GM19035 (cell line): ENCODE measurements around the gene PI4KB.

Source experiments
- ATAC-seq: cut with Tn5 transposase; IDR thresholded peaks from one replicate; pipeline ENCODE4 v1.9.1; 2021; ENCODE audit not compliant: unreplicated experiment

The PI4KB gene

DNA sequence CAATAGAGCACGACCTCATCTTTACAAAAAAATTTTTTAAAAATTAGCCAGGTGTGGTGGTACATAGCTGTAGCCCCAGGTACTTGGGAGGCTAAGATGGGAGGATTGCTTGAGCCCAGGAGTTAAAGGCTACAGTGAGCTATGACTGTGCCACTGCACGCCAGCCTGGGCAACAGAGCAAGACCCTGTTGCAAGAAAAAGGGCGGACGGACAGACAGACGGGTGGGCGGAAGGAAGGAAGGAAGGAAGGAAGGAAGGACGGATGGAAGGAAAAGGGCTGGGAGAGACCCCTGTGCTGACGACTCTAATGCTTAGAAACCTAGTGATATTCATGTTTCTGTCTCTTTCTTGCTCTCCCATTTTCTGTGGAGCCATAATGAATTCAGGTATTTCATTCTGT lies 14.4 kb downstream of the PI4KB start:
- no peak for ATAC-seq

DNA sequence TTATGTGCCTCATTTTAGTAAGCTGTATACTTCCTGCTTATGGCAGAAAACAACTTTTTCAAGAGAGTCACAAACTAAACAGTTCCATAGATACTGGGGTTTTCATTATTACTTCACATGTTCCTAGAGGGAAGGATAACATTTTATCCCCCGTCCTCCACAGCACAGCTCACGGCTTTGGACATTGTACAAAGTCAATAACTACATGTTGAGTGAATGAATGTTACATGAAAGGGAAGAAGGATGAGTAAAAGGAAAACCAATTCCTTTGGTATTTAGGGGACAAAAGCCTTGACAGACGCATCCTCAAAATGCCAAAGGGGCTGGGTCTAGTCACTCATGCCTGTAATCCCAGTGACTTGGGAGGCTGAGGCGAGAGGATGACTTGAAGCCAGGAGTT lies 14.8 kb downstream of the PI4KB start:
- no peak for ATAC-seq

DNA sequence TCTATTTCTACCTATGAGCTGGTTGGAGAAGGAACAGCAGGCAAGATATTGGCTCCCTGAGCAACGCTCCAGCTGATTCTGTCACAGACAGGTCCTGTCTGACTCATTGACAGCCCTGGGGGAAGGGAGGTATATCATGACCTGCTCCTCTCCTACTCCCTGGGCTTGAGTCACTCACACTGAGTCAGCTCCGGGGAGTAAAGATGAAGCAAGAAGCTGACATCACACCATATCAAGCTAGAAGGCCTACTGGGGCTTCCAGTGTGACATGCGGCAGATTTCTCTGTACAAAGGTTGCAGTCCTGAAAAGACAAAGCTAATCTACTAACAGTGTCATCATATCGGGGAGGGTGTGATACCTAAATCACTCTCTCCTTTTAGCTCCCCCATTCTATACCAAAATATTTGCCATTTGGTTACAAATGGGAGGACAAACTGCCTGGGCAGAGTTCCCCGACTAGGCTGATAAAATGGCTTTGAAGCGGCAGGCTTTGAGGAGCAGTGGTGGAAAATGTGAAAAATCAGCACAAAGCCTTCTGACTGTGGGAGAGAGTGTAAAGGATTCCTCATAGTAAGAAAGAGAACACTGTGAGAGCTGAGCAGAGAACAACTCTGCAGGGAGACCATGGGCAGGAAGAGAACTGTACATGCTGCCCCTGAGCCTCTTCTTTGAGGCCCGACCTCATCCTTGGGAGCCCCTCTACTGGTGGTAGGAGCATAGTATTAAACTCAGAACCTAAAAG lies 15.5 kb downstream of the PI4KB start:
- ATAC-seq, result no peak

DNA sequence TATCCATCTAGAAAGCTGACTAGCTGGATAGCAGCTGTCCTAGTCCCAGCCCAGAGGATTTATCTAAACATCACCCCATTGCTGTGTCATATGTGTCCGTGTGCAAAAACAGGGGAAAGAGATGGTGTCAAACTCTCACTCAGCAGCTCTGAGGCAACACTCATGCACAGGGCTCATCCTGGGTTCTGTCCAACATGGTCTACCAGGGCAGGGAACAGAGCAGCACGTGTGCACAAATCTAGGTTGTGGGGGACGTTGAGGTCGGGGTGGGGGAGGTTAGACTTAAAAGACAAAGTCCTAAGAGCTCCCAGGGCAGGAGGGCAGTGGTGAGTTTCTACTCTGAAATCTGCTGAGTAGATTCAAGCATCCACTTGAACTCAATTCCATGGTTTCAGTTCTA lies 16.2 kb downstream of the PI4KB start:
- no peak for ATAC-seq

DNA sequence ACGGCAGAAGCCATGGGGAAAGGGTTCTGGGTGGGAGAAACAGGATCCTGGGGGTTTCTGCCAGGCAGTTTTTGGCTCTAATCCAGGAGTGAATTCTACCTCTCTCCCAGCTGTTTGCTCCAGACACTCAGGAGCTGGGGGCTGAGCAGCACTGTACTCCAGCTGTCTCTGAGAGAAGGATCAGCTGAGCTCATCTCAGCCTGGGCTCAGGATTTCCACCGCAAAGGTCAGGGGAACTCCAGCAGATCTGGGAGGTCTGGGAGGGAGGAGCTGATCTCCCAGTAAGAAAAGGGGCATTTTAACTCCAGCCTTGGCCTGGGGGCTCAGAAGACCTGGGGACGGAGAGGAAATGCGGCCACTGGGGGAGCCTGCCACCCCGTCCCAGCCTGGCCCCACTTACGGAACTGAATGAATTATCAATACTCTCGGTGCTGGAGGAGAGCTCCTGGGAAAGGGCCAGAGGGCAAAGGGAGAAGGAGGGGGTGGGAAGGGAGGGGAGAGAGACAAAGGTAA lies 17.3 kb downstream of the PI4KB start:
- ATAC-seq, result no peak

DNA sequence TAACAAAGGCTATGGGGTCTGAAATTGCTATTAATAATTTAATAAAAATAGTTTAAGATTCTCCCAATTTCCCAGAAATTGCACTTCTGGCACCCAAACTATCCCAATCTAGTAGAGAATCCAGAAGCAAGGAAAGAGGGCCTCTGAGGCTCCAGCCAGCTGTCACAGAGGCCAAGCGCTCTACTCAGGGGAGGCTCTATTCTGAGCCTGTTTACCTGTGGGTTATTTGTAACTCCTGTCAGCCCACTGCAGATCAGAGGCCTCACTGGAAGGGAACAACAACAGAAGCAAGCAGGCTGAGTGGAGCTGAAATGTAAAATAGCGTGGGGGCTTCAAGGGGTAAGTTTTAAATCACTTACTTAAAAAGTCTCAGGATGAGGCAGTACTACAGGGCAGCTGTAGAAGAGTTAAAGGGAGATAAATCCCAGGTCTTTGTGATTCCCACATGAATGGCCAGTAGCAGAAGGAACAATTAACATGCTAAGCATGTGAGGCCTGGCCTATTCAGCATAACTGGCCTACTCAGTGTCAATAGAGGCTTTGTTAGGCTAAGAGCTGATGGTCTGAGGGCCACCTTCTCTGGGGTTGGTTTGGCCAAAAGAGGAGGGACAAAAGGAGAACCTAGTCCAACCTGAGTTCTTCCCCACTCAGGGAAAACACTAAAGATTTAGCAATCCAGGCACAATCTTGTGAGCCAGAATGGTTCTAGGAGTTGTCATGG lies 32.3 kb downstream of the PI4KB start:
- no peak for ATAC-seq

DNA sequence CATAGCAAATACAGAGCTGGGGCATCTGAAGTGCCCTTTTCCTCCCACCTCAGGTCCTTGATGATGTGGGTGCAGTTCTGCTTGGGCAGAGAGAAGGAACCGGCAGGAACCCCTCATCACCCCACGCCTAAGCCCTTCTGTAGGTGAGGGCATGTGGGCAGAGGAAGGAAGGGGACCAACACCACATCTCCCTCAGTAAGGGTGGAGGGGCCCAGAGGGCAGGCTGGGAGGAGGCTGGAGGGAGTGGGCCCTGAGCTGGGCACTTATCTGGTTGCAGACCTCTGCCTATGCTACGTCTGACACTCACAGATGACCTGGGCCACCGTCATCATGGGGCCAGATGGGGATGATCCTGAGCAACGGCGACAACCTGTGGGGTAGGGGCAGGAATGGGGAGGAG lies 34.1 kb downstream of the PI4KB start:
- no peak for ATAC-seq

DNA sequence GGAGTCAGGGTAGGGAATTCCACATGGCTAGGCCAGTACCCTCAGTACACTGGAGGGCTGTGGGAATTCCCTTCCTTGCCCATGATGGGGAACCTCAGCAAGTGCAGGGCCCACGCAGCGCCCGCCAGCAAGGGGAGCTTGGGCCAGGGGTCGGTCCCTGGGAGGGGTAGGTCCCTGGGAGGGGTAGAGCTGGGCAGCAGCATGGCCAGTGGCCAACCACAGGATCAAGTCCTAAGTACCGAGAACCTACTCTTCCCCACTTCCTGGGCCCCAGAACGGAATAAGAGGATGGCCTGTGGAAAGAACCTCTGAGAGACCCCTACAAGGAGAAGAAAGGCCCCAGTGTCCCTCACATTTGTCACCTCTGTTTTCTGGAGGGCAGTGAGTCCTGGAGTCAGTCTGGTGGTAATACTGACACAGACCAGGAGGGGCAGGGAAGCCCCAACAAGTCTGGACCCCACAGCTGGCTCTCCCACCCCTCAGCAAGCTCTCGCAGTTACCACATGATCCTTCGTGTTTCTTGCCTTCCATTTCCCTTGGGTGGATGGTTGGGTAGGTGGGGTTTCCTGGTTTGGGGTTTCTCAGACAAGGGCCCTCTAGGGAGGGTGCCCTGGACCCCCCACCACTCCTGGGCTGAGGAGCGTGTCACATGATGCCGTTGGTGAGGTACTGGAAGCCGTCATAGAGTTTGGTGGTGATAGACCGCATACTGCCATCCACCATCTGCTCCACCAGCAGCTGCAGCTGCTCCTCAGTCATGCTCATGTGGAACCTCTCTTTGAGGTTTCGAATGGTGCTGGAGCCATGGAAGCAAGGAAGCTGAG lies 34.8 kb downstream of the PI4KB start:
- no peak for ATAC-seq

DNA sequence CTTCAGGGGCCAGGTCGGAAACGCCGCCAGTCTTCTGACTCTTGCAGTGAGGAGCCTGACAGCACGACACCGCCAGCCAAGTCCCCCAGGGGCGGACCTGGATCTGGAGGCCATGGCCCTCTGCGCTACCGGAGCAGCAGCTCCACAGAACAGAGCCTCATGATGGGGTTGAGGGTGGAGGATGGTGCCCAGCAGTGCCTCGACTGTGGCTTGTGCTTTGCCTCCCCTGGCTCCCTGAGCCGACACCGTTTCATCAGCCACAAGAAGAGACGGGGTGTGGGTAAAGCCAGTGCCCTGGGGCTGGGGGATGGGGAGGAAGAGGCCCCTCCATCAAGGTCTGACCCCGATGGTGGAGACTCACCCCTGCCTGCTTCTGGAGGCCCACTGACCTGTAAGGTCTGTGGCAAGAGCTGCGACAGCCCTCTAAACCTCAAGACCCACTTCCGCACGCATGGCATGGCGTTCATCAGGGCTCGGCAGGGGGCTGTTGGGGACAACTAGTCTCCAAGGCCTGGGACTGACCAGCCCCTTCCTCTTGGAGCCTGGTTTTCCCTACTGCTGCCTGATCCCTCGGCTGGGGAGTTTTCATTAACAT lies 36.4 kb downstream of the PI4KB start:
- ATAC-seq, result no peak

DNA sequence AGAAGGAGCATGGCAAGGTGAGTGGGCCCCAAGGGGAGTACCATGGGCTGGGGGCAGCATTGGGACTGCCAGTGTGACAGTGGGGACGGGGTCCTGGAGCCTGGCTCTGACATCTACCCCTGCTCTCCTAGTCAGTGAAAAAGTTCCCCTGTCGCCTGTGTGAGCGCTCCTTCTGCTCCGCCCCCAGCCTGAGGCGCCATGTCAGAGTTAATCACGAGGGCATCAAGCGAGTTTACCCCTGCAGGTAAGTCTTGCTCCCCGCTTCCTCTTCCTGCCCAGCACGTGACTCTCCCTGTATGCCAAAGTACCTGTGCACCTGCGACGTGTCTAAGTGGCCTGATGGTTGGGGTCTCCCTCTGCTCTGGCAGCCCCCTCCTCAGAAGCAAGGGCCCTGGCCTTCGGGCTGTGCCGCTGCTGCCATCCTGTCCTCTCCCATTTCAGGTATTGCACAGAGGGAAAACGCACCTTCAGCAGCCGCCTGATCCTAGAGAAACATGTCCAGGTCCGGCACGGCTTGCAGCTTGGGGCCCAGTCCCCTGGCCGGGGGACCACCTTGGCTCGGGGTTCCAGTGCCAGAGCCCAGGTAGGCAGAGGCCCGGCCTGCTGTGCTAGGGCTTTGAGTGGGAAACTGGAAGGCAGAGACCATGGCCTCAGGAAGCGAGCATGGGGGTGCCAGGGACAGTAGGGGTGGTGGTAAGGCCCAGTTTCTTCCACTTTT lies 37.1 kb downstream of the PI4KB start:
- no peak for ATAC-seq

DNA sequence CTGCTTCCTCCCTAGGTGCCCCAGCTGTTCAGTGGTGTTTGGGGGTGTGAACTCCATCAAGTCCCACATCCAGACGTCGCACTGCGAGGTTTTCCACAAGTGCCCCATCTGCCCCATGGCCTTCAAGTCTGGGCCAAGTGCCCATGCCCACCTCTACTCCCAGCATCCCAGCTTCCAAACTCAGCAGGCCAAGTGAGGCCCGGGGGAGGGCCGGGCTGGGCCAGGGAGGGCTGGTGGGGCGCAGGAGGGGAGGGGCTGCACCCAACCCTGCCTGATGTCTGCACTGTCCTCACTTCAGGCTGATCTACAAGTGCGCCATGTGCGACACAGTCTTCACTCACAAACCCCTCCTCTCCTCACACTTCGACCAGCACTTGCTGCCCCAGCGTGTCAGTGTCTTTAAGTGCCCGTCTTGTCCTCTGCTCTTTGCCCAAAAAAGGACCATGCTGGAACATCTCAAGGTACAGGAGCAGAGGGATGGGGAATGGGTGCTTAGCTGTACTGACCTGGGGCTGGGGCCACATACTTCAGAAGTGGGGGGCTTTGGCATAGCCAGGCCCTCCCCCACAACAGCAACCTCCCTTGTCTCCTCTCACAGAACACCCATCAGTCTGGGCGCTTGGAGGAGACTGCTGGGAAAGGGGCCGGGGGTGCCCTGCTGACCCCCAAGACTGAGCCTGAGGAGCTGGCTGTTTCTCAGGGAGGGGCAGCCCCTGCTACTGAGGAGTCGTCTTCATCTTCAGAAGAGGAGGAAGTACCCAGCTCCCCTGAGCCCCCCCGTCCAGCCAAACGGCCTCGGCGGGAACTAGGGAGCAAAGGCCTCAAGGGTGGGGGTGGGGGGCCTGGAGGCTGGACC lies 37.9 kb downstream of the PI4KB start:
- no peak for ATAC-seq

DNA sequence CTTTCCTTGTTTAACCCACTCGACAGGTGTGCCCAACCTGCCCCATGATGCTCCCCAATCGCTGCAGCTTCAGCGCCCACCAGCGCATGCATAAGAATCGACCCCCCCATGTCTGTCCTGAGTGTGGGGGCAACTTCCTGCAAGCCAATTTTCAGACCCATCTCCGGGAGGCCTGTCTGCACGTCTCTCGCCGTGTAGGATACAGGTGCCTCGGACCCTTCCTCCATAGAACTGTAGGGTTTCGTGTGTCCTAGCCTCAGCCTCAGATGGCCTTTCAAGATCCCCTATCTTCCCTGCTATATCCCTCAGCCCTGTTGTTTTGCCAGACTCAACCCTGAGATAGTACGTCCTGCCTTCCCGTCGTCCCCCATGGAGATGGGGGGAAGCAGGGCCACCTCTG lies 38.7 kb downstream of the PI4KB start:
- ATAC-seq, result no peak

DNA sequence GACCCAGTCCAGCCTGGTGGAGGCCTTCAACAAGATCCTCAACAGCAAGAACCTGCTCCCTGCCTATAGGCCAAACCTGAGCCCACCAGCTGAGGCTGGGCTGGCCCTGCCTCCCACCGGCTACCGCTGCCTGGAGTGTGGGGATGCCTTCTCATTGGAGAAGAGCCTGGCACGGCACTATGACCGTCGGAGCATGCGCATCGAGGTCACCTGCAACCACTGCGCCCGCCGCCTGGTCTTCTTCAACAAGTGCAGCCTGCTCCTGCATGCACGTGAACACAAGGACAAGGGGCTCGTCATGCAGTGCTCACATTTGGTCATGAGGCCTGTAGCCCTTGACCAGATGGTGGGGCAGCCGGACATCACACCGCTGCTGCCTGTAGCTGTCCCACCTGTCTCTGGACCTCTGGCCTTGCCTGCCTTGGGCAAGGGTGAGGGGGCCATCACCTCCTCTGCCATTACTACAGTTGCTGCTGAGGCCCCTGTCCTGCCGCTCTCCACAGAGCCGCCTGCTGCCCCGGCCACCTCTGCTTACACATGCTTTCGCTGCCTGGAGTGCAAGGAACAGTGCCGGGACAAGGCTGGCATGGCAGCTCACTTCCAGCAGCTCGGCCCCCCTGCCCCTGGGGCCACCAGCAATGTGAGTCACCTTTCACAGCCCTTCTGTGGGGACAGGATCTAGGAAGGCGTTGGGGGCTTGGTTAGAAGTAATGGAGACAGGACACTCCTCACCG lies 39.3 kb downstream of the PI4KB start:
- ATAC-seq, result no peak

DNA sequence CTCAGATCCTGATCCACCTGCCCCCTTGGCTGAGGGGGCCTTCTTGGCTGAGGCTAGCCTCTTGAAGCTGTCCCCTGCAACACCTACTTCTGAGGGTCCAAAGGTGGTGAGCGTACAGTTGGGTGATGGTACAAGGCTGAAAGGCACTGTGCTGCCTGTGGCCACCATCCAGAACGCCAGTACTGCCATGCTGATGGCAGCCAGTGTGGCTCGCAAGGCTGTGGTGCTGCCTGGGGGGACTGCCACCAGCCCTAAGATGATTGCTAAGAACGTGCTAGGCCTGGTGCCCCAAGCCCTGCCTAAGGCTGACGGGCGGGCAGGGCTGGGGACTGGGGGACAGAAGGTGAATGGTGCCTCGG lies 39.9 kb downstream of the PI4KB start:
- no peak for ATAC-seq

DNA sequence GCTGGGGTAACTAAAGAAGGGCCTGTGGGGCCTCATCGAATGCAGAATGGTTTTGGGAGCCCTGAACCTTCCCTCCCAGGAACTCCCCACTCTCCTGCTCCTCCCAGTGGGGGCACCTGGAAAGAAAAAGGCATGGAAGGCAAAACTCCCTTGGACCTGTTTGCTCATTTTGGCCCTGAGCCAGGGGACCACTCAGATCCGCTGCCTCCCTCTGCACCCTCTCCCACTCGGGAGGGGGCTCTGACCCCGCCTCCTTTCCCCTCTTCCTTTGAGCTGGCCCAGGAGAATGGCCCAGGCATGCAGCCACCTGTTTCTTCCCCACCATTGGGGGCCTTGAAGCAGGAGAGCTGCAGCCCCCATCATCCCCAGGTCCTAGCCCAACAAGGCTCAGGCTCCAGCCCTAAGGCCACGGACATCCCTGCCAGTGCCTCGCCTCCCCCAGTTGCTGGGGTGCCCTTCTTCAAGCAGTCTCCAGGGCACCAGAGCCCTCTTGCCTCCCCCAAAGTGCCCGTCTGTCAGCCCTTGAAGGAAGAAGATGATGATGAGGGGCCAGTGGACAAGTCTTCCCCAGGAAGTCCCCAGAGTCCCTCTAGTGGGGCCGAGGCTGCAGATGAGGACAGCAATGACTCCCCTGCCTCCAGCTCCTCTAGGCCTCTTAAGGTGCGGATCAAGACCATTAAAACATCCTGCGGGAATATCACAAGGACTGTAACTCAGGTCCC lies 40.4 kb downstream of the PI4KB start:
- no peak for ATAC-seq

DNA sequence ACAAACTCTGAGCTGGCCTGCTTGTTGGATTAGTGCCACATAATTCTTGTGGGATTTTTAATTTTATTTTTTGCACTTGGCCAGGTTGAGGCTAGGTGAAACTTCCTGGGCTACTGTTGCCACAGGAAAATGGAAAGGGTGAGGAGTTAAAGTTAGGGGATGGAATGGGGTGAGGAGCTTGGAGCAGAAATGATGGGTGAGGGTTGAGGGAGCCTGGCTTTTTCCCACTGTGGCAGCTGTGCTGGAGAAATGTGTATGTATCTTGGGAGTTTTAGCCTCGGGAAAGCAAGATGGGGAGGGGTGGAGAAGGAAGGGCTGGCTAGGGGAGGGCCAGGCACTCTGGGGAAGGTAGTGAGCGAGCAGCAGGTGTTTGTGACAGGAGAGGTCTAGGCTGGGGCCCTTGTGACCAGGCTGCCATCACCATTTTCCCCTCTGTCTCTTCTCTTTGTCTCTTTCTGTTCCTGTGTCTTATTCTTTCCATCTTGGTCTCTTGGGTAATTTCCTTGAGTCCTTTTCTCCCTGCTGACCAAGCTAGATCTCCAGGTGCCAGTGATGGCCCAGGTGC lies 43.1 kb downstream of the PI4KB start:
- no peak for ATAC-seq

DNA sequence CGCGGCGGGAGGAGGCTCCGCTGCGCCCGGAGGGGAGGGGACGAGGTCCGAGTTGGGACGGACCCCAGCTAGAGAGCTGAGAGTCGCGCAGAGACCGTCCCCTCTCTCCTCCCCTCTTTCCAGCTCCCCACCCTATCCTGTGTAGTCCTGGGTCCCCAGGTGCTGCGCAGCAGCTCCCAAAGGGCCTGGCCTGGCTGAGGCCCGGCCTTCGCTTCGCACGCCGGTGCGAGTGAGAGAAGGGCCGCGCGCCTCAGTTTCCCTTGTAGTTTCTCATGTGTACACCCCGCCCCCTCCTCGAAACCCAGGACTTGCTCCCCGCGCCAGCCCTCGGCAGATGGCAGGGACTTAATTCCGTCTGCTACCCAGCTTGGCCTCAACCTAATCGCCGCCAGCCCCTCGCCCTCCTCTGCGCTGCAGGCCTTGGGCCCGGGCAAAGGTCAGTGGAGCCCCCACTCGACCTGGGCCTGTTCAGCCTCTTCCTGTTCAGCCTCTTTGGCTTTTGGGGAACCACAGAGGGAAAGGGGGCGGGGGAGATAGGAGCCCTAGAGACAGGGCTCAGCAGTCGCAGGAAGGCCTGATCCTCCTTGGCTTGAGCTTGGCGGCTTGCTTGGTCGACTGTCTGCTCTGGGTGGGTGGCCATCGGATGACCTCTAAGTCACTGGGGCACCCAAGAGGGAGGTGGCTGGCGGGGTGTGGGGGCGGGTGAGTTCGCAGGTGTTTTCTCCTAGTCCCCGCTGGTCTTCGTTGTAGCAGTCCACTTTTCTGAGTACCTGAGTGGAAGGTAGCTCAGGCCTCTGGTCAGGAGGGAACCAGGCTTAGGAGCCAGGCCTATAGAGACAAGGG lies 44.1 kb downstream of the PI4KB start:
- ATAC-seq, result no peak
